ENCODE data around the gene NQO2.

DNA sequence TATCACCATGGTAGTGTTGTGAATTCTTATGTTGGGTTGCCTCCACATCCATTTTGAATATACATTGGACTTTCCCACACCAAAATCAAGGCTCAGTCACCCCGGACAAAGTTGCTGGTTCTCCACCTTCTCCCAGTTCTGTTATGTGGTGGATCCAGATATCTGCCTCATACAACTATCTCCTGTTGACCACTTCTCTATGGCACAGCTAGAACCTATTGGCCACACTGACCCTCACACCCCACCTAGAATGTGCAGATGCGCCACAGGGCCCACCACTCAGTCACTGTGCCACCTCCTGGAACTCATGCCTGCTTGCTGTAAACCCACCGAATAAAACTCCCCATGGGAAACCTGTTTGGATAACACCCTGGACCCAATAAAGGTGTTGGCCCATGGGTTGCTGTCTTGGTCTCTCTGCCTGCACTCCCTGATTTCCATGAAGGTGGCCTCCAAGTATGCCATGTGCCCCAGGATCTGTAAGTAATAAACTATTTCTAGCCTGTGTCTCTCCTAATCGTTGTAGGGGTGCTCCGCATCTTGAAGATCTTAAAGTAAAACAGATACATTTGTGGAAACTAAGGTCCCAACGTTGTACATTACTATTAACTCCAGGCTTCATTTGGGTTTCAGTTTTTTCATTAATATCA is 7.2 kb upstream of the NQO2 start:
- TF ChIP-seq, protein P1, sequence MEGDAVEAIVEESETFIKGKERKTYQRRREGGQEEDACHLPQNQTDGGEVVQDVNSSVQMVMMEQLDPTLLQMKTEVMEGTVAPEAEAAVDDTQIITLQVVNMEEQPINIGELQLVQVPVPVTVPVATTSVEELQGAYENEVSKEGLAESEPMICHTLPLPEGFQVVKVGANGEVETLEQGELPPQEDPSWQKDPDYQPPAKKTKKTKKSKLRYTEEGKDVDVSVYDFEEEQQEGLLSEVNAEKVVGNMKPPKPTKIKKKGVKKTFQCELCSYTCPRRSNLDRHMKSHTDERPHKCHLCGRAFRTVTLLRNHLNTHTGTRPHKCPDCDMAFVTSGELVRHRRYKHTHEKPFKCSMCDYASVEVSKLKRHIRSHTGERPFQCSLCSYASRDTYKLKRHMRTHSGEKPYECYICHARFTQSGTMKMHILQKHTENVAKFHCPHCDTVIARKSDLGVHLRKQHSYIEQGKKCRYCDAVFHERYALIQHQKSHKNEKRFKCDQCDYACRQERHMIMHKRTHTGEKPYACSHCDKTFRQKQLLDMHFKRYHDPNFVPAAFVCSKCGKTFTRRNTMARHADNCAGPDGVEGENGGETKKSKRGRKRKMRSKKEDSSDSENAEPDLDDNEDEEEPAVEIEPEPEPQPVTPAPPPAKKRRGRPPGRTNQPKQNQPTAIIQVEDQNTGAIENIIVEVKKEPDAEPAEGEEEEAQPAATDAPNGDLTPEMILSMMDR (IDR thresholded peaks at IDR 0.05), result no peak
- TF ChIP-seq EP300 (IDR thresholded peaks at IDR 0.05), result no peak
- no peak for TF ChIP-seq POLR2A (IDR thresholded peaks at IDR 0.05)
- no peak for TF ChIP-seq POLR2AphosphoS5 (IDR thresholded peaks at IDR 0.05)
